ENCODE measurements around the gene RNF135. TPM values are rescaled to one million over a fixed set of nuclear protein-coding genes. Genes with fewer than 3 reads are reported as not detected.

Gene RNF135
- polyA plus RNA-seq, 1 of the 3 experiments (the other 2 are of a cell fraction), result not detected

DNA sequence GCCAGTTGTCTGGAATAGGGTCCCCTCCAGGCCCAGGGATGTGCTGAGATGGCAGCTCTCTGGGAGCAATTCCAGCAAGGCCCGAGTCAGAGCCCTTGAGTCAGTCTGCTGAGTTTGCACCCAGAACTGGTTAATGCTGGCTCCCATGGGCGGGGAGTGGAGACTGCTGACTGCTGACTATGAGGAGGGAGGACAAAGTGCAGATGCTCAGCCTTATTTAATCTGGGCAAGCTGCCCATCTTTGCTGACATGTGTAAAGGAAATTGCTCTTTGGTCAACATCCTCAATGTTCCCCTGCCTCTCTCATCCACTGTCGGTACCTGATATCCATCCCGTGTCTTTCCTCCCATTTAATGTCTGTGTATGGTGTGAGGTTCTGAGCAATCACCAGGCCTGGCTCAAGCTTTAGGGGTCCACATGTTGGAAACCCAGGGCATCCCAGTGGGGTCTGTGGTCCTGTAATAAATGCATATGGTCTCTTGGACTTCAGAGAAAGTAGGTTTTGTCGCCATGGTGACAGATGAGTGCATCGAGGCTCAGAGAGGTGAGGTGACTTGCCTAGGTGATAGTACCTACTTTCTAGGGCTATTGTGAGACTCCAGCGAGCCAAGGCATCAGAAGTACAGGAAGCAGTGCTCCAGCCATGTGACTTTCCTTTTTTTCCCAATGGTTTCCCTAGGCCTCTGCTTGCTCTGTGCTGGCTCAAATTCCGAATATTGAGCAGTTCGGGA is 20.0 kb upstream of the RNF135 start (continued):
- TF ChIP-seq GABPA (IDR thresholded peaks at IDR 0.05; ENCODE audit: low read depth) (no peak), FOXJ3 (CRISPR knock-in tag; IDR thresholded peaks at IDR 0.05) (no peak), JUND (IDR thresholded peaks at IDR 0.05) (no peak), RXRA (IDR thresholded peaks at IDR 0.05; ENCODE audit: borderline replicate concordance, low read depth) (no peak), FOXM1 (IDR thresholded peaks at IDR 0.05; ENCODE audit: low read depth) (no peak), TCF12 (IDR thresholded peaks at IDR 0.05) (peak; percentile 91), MXI1 (IDR thresholded peaks at IDR 0.05; ENCODE audit: low read depth, low read length) (peak; percentile 30; the same call in 1 of the 2 replicates), ELF1 (IDR thresholded peaks at IDR 0.05) (no peak)
- TF ChIP-seq, protein P1, sequence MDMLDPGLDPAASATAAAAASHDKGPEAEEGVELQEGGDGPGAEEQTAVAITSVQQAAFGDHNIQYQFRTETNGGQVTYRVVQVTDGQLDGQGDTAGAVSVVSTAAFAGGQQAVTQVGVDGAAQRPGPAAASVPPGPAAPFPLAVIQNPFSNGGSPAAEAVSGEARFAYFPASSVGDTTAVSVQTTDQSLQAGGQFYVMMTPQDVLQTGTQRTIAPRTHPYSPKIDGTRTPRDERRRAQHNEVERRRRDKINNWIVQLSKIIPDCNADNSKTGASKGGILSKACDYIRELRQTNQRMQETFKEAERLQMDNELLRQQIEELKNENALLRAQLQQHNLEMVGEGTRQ (IDR thresholded peaks at IDR 0.05; ENCODE audit: borderline replicate concordance, low read depth, low read length), result no peak
- TF ChIP-seq, protein P2, sequence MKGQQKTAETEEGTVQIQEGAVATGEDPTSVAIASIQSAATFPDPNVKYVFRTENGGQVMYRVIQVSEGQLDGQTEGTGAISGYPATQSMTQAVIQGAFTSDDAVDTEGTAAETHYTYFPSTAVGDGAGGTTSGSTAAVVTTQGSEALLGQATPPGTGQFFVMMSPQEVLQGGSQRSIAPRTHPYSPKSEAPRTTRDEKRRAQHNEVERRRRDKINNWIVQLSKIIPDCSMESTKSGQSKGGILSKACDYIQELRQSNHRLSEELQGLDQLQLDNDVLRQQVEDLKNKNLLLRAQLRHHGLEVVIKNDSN (IDR thresholded peaks at IDR 0.05; ENCODE audit: borderline replicate concordance, low read depth), result no peak

DNA sequence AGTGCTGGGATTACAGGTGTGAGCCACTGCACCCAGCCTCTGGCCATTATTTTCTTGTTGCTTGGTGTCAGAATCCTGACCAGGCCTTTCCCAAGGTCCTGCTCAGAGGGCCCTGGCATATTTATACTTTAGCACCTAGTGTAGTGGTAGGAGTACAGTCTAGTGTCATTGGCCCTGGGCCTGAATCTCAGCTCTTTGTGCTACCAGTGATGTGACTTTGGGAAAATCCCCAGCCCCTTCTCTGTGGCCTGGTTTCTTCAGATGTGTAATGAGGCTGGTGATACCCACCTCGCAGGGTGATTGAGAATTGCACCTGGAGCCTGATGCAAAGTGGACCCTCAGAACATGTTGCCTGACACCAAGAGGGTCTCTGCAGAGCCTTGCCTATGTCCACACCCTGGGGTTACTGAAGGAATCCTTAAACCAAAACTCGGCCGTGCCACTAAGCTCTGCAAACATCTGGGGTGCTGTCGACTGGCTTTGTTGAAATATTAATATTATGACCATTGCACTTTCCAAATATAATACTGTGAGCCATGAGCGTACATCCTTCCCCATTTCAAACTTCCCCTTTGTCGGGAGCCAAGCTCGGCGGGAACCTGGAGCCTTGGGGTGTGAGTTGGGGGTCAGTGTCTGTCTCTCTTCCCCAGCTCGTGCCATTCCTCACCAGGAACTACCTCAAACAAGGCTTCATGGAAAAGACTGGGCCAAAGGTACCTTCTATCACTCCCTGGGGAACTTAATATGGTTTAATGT is 18.0 kb upstream of the RNF135 start:
- Histone ChIP-seq H3K9me3 (no peaks in the 10 kb centered on the region), H4K20me1 (ENCODE audit: insufficient read depth) (no peaks in the 10 kb centered on the region), H3K4me3 (ENCODE audit: low read depth in 2 of 2, low read length in 1 of 2) (no peak overlapping the region), H3K9ac (no peak overlapping the region), H3K27me3 (ENCODE audit: insufficient read depth) (no peaks in the 10 kb centered on the region), H3K27ac (ENCODE audit: low read depth in 2 of 2, low read length in 1 of 2) (no peak overlapping the region), H2AFZ (ENCODE audit: low read depth) (no peak overlapping the region), H3K4me2 (no peak overlapping the region), H3K36me3 (replicated peaks in 1 of 2; ENCODE audit: control insufficient read depth in 1 of 2, insufficient read depth in 2 of 2, low read length in 1 of 2) (no peaks in the 10 kb centered on the region), H3K4me1 (ENCODE audit: control insufficient read depth in 1 of 2, insufficient read depth in 2 of 2, low read depth in 1 of 2, low read length in 1 of 2) (peaks cover 5 to 12% of the 10 kb centered on the region in 2 experiments; a peak in 1 of 4 replicates), H3F3A (replicated peaks; ENCODE audit: insufficient read depth) (peaks cover 3% of the 10 kb centered on the region), H3K9me2 (no peaks in the 10 kb centered on the region), H3K79me2 (ENCODE audit: insufficient read depth) (no peaks in the 10 kb centered on the region)
- POLR2A ChIA-PET, result interaction anchor here (0.7 kb wide), 1 partner anchor 35 kb away, joined by 3 read pairs; no protein-coding TSS in a partner anchor
- TF ChIP-seq, protein P3, sequence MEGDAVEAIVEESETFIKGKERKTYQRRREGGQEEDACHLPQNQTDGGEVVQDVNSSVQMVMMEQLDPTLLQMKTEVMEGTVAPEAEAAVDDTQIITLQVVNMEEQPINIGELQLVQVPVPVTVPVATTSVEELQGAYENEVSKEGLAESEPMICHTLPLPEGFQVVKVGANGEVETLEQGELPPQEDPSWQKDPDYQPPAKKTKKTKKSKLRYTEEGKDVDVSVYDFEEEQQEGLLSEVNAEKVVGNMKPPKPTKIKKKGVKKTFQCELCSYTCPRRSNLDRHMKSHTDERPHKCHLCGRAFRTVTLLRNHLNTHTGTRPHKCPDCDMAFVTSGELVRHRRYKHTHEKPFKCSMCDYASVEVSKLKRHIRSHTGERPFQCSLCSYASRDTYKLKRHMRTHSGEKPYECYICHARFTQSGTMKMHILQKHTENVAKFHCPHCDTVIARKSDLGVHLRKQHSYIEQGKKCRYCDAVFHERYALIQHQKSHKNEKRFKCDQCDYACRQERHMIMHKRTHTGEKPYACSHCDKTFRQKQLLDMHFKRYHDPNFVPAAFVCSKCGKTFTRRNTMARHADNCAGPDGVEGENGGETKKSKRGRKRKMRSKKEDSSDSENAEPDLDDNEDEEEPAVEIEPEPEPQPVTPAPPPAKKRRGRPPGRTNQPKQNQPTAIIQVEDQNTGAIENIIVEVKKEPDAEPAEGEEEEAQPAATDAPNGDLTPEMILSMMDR (IDR thresholded peaks at IDR 0.05), result no peak
- TF ChIP-seq, protein P4, sequence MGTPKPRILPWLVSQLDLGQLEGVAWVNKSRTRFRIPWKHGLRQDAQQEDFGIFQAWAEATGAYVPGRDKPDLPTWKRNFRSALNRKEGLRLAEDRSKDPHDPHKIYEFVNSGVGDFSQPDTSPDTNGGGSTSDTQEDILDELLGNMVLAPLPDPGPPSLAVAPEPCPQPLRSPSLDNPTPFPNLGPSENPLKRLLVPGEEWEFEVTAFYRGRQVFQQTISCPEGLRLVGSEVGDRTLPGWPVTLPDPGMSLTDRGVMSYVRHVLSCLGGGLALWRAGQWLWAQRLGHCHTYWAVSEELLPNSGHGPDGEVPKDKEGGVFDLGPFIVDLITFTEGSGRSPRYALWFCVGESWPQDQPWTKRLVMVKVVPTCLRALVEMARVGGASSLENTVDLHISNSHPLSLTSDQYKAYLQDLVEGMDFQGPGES (IDR thresholded peaks at IDR 0.05; ENCODE audit: low read depth, low read length), result no peak
- TF ChIP-seq, protein P5, sequence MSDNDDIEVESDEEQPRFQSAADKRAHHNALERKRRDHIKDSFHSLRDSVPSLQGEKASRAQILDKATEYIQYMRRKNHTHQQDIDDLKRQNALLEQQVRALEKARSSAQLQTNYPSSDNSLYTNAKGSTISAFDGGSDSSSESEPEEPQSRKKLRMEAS (IDR thresholded peaks at IDR 0.05; ENCODE audit: low read depth), result no peak
- TF ChIP-seq, protein P6, sequence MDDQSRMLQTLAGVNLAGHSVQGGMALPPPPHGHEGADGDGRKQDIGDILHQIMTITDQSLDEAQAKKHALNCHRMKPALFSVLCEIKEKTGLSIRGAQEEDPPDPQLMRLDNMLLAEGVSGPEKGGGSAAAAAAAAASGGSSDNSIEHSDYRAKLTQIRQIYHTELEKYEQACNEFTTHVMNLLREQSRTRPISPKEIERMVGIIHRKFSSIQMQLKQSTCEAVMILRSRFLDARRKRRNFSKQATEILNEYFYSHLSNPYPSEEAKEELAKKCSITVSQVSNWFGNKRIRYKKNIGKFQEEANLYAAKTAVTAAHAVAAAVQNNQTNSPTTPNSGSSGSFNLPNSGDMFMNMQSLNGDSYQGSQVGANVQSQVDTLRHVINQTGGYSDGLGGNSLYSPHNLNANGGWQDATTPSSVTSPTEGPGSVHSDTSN (IDR thresholded peaks at IDR 0.05), result no peak
- no peak for TF ChIP-seq EZH2phosphoT487 (IDR thresholded peaks at IDR 0.05; ENCODE audit: borderline replicate concordance, low read depth)
- TF ChIP-seq, protein P2 (IDR thresholded peaks at IDR 0.05; ENCODE audit: borderline replicate concordance, low read depth), result no peak
- CTCF ChIA-PET, result no interaction called here
- no peak for DNase-seq
- 91% methylated on average over 9 of the region's 9 CpGs for WGBS (ENCODE audit: low lambda C conversion rate)

Measured in SK-N-SH (cell line).